Stimulated activated CD4-positive, alpha-beta T cell treated with anti-CD3 and anti-CD28 coated beads, Interleukin-12 subunit alpha, Interleukin-12 subunit beta, amount 100 ng/mL, for 48 hours (primary cell): Measurements from ENCODE around the gene PPP1R14C.

ENCODE experiments used
- DNase-seq, 3 donors: peaks; one replicate each; pipeline ENCODE4 v3.0.0-alpha.2; 2020; ENCODE audit warnings: low read depth in 2 of 3, low spot score in 1 of 3

Gene PPP1R14C

GRCh38 chr6:150142670-150143515 is at the start of gene PPP1R14C:
TSS of gene PPP1R14C (plus strand) at chr6:150143044. CDS start at chr6:150143193, 149 bp downstream.
- DNase-seq = no peak

GRCh38 chr6:150093397-150093796 is 49.4 kb upstream of the PPP1R14C start:
- no peak for DNase-seq

DNA sequence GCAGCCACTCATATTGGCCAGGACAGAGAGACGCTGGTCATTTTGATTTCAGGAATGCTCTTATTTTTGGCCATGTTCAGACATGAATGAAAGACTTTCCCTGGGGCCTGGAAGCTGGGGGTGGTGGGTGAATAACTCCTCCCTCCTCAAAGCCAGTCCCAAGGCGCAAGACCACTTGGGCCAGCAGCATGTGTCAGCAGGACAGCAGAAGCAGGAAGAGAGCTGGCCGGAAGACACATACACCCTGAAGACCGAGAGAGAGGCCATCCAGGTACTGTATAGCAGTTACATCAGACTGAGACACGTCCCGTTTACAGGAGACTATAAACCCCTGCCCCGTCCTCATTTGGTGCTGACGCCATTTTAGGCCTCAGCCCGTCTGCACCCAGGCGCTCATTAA is 44.7 kb upstream of the PPP1R14C start:
- no peak for DNase-seq

DNA sequence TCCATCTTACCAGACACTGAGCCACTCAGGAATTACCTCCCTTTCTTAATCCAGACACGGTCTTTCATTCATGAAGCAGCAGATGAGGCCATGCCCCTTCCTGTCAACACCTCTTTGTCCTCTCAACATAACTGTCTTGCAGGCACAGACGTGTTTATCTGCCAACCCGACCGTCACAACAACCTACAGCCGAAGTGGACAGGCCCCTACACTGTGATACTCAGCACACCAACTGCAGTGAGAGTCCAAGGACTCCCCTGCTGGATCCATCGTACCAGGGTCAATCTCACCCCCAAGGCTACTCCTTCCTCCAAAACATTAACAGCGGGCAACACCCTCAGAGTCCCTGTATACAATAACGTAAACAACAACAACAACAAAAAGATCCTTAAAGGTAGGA is 43.3 kb upstream of the PPP1R14C start:
- DNase-seq = no peak

GRCh38 chr6:150099953-150100352 is 42.9 kb upstream of the PPP1R14C start:
- no peak for DNase-seq

- no peak for DNase-seq
Measured at GRCh38 chr6:150100745-150101144, 42.1 kb upstream of the PPP1R14C start.

GRCh38 chr6:150102750-150103270 is 40.0 kb upstream of the PPP1R14C start:
- no peak for DNase-seq

- DNase-seq = no peak
Measured at GRCh38 chr6:150112233-150112632, 30.6 kb upstream of the PPP1R14C start.

GRCh38 chr6:150115769-150116168 is 27.1 kb upstream of the PPP1R14C start:
- no peak for DNase-seq

GRCh38 chr6:150116200-150116800 is 26.5 kb upstream of the PPP1R14C start:
- DNase-seq = no peak

DNA sequence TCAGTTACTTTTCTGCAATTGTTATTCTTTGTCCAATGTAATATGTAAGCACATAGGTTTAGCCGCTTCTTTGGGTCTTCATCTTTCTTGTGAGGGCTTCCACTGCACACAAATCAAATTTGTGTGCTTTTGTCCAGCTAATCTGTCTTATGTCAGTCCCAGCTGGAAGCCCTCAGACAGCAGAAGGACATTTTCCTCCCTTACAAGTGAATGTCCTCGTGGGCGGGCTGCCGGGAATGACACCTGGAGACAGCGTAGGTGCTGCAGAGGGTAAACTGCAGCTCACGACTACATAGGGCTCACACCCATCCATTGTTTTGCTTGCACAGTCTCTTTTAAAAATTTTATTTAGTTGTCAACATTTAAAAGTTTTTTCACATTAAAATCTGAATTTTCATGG is 24.6 kb upstream of the PPP1R14C start:
- DNase-seq = no peak

DNA sequence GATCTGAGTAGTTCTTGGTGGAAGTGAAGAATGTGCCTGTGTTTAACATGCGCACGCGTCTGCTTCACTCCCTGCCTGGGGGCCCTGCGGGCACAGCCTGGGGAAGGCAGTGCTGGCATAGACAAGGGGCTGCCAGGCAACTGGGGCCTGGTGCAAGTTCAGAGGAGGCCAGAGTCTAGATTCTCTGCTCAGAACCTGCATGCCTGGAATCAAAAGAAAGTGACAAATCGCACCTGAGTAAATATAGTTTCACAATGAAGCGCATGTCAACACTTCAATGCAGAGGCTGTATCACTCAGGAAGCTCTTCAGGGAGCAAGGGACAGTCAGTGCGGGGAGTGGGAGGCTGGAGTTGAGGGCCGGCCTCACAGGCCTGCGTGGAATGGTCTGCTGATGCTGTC is 24.2 kb upstream of the PPP1R14C start:
- DNase-seq = no peak

- DNase-seq = no peak
Measured at GRCh38 chr6:150119173-150119572, 23.7 kb upstream of the PPP1R14C start.

GRCh38 chr6:150123645-150124044 is 19.2 kb upstream of the PPP1R14C start:
- no peak for DNase-seq

- no peak for DNase-seq
Measured at GRCh38 chr6:150124235-150124634, 18.6 kb upstream of the PPP1R14C start.

- no peak for DNase-seq
Measured at GRCh38 chr6:150126641-150127291, 16.1 kb upstream of the PPP1R14C start.

DNA sequence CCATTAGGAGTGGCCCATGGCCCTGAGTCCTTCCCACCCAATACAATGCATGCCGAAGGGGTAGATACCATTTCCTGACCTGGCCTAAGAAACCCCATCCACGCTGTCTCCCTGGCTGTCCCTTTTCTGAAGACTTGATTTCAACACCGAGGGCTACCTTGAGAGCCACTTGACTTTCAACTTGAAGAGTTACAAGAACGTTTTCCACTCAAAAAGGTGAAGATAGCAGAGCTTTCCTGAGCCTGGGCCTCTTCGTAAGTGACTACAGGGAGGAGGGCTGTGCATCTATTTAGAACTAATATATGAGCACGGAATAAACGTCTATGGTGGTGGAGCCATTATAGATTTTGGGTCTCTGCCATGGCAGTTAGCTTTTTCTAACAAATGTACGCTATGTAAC is 14.4 kb upstream of the PPP1R14C start:
- DNase-seq = no peak

DNA sequence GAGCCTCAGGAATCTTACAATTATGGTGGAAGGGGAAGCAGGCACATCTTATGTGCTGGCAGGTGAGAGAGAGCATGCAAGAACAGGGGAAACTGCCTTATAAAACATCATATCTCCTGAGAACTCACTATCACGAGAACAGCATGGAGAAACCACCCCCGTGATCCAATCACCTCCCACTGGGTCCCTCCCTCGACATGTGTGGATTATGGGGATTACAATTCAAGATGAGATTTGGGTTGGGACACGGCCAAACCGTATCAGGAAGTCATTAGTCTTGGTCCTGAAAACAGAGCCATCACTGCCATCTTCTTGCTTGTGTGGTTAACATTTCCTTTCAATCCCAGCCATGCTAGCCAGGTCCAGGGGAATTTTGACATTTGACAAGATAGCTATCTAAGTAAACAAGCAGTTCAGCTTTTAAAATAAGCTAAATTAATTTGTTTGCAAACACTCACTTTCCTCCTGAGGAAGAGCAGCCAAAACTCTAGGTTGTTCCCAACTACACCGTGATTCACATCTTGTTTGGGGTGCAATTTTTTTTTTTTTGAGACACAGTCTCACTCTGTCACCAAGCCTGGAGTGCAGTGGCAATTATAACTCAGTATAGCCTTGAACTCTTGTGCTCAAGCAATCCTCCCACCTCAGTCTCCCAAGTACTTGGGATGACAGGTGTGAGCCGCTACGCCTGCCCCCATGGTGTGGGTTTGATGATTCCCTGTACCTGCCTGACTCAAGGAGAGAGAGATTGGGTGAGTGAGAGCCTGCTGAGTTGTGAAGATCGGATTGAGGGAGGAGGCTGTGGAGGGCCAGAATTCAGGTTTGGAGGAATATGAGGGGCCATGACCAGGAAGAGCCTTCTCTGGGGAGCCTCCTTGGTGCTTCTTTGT is 13.0 kb upstream of the PPP1R14C start:
- DNase-seq = no peak

GRCh38 chr6:150133686-150134085 is 9.2 kb upstream of the PPP1R14C start:
- no peak for DNase-seq

DNA sequence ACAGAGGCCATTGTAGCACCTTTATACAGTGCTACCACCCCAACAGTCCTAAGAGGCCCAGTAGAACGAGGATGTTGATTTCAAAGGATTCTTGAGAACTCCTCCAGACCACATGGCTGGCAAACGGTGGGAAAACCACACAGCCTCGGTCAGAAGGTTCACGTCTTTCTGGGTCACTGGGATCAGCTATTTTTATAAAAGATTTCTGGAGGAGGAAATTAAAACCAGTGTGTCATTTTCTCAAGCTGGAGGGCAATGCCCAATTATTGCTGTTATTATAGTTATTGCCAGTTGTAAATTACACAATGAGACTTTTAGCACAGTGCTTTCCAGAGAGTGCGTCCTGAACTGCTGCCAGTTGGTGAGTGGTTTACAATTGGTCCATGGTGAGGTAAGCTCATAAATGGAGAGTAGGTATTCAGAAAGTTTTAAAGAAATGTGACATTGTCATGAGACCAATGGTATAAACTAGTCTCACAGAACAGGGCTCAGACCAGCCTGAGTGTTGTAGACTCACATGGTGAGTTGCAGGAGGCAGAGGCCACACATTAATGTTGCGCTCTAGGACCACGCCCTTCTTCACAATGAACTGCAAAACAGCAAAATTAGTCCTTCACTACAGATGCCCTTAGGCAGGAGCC is 8.4 kb upstream of the PPP1R14C start:
- no peak for DNase-seq
